ENCODE measurements around the gene SP7. TPM values are rescaled to one million over a fixed set of nuclear protein-coding genes. Genes with fewer than 3 reads are reported as not detected.

SP7 gene
- total and polyA plus RNA-seq, 9 of the 15 experiments (the other 6 are each of a cell fraction or from before 2014, with no cell fraction given), result 0.04 TPM; not detected in 8

DNA sequence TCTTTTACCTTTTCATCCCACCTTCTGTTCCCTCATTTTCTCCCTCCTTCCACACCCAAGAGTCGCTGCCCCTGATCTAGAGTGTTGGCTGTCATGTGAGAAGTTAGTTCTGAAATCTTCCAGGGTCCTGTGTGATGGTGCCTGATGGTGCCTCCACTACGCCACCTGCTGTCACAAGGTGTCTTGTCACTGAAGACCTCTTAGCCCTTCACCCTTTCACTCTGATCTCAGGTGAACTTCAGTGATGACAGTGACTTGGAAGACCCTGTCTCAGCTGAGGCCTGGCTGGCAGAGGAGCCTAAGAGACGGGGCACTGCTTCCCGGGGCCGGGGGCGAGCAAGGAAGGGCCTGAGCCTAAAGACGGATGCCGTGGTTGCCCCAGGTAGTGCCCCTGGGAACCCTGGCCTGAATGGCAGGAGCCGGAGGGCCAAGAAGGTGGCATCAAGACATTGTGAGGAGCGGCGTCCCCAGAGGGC is 48.4 kb downstream of the SP7 start (continued):
- TF ChIP-seq RAD21 (CRISPR knock-in tag; conservative IDR thresholded peaks at IDR 0.05 in 1 of 2, IDR thresholded peaks at IDR 0.05 in 1 of 2) (peak; percentile 89 to 93), SOX6 (IDR thresholded peaks at IDR 0.05) (no peak), ZNF431 (CRISPR knock-in tag; IDR thresholded peaks at IDR 0.05) (no peak), POLR2G (IDR thresholded peaks at IDR 0.05; ENCODE audit: low read depth, low read length) (peak; percentile 27; the same call in 1 of the 2 replicates), RBBP5 (IDR thresholded peaks at IDR 0.05; ENCODE audit: borderline replicate concordance, insufficient read depth, low read length, poor library complexity, severe bottlenecking) (no peak), TFAM (CRISPR knock-in tag; conservative IDR thresholded peaks at IDR 0.05) (no peak), PML (IDR thresholded peaks at IDR 0.05; ENCODE audit: low read length) (no peak), KLF10 (CRISPR knock-in tag; IDR thresholded peaks at IDR 0.05) (no peak), ZNF140 (CRISPR knock-in tag; IDR thresholded peaks at IDR 0.05) (no peak)
- TF ChIP-seq, protein P1, sequence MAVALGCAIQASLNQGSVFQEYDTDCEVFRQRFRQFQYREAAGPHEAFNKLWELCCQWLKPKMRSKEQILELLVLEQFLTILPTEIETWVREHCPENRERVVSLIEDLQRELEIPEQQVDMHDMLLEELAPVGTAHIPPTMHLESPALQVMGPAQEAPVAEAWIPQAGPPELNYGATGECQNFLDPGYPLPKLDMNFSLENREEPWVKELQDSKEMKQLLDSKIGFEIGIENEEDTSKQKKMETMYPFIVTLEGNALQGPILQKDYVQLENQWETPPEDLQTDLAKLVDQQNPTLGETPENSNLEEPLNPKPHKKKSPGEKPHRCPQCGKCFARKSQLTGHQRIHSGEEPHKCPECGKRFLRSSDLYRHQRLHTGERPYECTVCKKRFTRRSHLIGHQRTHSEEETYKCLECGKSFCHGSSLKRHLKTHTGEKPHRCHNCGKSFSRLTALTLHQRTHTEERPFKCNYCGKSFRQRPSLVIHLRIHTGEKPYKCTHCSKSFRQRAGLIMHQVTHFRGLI (CRISPR knock-in tag; IDR thresholded peaks at IDR 0.05), result no peak
- TF ChIP-seq, protein P2, sequence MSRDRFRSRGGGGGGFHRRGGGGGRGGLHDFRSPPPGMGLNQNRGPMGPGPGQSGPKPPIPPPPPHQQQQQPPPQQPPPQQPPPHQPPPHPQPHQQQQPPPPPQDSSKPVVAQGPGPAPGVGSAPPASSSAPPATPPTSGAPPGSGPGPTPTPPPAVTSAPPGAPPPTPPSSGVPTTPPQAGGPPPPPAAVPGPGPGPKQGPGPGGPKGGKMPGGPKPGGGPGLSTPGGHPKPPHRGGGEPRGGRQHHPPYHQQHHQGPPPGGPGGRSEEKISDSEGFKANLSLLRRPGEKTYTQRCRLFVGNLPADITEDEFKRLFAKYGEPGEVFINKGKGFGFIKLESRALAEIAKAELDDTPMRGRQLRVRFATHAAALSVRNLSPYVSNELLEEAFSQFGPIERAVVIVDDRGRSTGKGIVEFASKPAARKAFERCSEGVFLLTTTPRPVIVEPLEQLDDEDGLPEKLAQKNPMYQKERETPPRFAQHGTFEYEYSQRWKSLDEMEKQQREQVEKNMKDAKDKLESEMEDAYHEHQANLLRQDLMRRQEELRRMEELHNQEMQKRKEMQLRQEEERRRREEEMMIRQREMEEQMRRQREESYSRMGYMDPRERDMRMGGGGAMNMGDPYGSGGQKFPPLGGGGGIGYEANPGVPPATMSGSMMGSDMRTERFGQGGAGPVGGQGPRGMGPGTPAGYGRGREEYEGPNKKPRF (IDR thresholded peaks at IDR 0.05; ENCODE audit: low read depth, low read length), result no peak
- TF ChIP-seq, protein P3, sequence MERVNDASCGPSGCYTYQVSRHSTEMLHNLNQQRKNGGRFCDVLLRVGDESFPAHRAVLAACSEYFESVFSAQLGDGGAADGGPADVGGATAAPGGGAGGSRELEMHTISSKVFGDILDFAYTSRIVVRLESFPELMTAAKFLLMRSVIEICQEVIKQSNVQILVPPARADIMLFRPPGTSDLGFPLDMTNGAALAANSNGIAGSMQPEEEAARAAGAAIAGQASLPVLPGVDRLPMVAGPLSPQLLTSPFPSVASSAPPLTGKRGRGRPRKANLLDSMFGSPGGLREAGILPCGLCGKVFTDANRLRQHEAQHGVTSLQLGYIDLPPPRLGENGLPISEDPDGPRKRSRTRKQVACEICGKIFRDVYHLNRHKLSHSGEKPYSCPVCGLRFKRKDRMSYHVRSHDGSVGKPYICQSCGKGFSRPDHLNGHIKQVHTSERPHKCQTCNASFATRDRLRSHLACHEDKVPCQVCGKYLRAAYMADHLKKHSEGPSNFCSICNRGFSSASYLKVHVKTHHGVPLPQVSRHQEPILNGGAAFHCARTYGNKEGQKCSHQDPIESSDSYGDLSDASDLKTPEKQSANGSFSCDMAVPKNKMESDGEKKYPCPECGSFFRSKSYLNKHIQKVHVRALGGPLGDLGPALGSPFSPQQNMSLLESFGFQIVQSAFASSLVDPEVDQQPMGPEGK (CRISPR knock-in tag; IDR thresholded peaks at IDR 0.05; ENCODE audit: borderline replicate concordance), result no peak
- TF ChIP-seq, protein P4, sequence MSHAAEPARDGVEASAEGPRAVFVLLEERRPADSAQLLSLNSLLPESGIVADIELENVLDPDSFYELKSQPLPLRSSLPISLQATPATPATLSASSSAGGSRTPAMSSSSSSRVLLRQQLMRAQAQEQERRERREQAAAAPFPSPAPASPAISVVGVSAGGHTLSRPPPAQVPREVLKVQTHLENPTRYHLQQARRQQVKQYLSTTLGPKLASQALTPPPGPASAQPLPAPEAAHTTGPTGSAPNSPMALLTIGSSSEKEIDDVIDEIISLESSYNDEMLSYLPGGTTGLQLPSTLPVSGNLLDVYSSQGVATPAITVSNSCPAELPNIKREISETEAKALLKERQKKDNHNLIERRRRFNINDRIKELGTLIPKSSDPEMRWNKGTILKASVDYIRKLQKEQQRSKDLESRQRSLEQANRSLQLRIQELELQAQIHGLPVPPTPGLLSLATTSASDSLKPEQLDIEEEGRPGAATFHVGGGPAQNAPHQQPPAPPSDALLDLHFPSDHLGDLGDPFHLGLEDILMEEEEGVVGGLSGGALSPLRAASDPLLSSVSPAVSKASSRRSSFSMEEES (CRISPR knock-in tag; IDR thresholded peaks at IDR 0.05), result no peak
- TF ChIP-seq, protein P5, sequence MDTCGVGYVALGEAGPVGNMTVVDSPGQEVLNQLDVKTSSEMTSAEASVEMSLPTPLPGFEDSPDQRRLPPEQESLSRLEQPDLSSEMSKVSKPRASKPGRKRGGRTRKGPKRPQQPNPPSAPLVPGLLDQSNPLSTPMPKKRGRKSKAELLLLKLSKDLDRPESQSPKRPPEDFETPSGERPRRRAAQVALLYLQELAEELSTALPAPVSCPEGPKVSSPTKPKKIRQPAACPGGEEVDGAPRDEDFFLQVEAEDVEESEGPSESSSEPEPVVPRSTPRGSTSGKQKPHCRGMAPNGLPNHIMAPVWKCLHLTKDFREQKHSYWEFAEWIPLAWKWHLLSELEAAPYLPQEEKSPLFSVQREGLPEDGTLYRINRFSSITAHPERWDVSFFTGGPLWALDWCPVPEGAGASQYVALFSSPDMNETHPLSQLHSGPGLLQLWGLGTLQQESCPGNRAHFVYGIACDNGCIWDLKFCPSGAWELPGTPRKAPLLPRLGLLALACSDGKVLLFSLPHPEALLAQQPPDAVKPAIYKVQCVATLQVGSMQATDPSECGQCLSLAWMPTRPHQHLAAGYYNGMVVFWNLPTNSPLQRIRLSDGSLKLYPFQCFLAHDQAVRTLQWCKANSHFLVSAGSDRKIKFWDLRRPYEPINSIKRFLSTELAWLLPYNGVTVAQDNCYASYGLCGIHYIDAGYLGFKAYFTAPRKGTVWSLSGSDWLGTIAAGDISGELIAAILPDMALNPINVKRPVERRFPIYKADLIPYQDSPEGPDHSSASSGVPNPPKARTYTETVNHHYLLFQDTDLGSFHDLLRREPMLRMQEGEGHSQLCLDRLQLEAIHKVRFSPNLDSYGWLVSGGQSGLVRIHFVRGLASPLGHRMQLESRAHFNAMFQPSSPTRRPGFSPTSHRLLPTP (IDR thresholded peaks at IDR 0.05; ENCODE audit: borderline replicate concordance, extremely low read depth, insufficient read length), result no peak
- TF ChIP-seq, protein P6, sequence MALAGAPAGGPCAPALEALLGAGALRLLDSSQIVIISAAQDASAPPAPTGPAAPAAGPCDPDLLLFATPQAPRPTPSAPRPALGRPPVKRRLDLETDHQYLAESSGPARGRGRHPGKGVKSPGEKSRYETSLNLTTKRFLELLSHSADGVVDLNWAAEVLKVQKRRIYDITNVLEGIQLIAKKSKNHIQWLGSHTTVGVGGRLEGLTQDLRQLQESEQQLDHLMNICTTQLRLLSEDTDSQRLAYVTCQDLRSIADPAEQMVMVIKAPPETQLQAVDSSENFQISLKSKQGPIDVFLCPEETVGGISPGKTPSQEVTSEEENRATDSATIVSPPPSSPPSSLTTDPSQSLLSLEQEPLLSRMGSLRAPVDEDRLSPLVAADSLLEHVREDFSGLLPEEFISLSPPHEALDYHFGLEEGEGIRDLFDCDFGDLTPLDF (CRISPR knock-in tag; IDR thresholded peaks at IDR 0.05), result no peak

Measured in K562 (cell line).